ENCODE measurements around the gene MAT2B.
"Not testable (repeated sequence)": the region's sequence is repeated elsewhere in the genome, so short reads cannot be mapped to it uniquely, and the experiment has no call there.

The MAT2B gene

DNA sequence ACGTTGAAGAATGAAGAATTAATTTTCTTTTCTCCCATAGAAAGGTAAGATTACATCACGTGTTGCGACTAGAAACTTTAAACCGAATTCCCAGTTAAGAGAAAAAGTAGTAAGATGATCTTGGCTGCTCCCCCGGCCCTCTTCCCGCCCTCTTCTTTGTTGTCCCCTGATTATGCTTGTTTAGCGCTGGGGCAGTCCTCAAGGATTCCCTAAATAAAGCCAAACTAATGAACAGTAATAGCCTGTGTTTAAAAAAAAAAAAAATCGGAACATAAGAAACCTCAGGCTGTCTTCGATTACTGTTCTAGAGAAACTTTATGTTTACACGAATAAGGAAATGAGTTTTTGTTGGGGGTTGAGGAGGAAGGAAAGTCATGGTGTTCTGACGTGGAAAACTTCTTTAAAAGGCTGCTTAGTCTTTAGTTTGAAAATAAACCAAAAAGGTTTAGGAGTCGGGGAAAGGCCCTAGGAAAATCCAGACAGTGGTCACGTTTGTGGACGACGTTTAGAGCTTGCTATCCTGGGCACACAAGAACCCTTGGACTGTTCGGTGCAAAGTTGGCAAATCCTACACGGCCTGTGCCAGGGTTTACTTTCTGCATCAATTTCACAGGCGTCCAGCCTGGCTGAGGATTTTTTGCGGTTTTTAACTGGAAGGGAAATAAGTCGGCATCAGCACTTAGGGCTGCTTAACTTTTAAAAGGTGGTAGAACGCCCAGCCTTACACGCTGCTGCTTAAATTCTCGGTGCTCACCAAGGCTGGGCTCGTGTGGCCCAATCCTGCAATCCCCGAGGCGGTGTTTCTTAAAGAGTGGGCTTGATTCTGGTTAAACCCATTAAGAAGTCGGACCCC lies 1.1 kb upstream of the MAT2B start:
- DNase-seq: peak; percentile 52

DNA sequence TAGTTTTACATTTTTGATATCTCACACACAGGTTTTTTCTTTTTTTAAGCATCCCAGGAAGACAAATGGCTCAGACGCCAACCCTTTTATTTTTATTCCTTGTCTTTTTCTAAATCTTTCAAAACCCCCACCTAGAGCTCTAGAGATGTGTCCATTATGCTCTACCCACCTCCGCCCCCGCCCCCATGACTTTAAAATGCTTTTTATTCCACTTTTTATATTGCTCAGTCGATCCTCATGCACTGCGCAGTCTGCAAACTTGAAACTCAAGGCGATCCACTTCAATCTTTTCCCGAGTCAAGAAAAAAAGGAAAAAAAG lies 411 bp upstream of the MAT2B start:
- DNase-seq: no peak

DNA sequence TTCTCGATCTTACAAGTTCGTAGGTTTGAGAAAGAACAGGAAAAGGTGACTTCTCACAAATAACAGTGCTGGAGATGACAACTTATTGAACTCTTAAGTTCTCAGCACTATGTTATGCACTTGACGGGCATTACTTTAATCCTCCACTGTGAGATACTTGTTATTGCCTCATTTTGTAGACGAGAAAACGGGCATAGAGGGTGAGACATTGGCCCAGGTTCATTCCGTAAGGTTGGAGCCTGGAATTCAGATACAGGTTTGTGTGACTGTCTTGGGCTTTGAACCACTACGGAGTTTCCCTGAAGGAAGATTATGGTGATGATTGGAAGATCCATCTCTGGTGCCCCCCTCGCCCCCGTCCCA lies 657 bp downstream of the MAT2B start:
- DNase-seq: peak; percentile 38

DNA sequence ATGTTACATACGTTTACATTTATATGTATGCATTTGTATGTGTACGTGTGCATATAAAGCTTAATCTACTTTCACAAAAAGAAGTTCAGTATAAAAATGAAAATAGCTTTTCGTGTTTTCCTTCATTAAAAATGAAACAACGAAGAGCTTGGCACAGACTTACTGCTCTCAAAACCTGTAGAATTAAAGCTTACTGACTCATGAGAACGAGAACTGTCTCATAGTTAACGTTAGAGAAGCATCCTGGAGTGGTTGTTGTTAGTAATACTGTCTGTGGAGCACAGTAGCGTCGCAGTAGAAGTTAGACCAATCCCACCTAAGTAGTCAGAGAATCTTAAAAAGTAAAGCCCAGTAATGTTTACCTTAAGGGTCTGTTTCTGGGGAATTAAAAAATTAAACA lies 1.3 kb downstream of the MAT2B start:
- no peak for DNase-seq

DNA sequence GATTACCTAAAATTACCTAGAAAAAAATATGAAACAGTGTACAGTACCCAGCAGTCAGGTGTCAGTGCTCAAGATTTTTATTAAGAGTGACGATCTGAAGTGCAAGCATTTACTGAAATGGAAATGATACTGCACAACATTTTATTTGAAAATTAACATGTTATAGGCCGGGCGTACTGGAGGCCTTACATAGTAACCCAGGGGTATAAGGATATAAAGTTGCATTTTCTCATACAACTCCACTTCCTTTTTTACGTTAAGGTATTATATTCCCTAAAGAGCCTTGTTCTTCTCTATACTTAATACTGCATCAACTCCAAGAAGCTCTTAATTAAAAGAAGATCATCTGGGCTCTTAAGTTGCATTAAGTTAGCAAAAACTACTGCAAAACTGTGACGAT lies 3.3 kb downstream of the MAT2B start:
- DNase-seq: no peak

DNA sequence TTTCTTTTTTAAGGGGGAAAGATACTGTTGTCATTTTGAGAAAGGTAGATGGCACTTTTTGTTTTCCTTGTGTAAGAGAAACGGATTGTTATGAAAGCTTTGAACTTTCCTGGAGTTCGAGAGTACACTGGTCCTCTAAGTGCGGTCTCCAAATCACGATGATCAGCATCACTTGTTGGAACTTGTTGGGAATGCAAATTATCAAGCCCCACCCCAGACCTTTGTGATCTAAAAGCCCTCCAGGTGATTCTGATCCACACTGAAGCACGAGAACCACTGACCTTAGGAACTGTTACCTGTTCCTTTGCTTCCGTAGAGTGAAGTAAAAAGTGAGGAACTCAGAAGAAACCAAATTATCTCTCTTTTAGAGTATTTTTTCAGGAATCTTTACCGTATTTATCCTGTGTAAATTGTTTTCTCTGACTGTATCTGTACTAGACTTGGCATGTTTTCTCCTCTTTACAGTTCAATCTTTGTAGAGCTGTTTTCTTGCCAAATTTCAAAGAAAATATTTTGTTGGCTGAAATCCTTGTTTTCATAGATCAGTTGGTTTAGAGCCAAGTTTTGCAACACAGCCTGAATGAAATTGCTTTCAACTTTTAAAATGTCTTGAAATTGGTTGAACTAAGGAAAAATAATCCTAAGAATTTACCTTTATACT lies 4.0 kb downstream of the MAT2B start:
- DNase-seq: no peak

DNA sequence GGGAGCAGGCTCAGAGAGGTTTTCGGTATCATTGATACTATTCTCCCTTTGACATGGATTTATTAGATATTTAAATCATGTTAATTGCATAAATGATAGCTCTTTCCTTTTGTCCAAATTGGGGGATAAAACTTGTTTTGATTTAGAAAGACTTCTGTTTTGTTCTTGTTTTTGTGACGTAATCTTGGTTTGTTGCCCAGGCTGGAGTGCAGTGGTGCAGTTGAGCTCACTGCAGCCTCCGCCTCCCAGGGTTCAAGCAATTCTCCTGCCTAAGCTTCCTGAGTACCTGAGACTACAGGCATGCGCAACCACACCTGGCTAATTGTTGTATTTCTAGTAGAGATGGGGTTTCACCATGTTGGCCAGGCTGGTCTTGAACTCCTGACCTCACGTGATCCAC lies 7.1 kb downstream of the MAT2B start:
- no peak for DNase-seq

DNA sequence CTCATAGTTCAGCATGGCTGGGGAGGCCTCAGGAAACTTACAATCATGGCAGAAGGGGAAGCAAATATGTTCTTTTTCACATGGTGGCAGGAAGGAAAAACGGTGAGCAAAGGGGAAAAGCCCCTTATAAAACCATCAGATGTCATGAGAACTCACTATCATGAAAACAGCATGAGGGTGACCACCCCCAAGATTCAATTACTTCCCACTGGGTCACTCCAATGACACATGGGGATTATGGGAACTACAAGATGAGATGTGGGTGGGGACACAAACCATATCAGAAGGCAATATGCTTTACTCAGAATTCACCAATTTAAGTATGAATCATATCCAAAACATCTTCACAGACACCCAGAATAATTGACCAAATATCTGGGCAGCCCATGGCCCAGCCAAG lies 19.7 kb downstream of the MAT2B start:
- no peak for DNase-seq

DNA sequence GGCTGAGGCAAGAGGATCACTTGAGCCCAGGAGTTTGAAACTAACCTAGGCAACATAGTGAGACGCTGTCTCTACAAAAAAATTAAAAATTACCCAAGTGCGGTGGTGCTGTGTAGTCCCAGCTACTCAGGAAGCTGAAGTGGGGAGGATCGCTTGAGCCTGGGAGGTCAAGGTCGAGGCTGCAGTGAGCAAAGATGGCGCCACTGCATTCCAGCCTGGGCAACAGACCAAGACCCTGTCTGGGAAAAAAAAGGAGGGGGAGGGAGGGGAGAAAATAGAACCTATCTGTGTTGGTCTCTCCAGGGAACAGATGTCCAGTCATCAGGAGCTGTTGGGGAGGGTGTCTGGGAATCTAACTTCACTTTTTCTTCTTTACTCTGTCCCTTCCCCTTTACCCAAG lies 24.3 kb downstream of the MAT2B start:
- no peak for DNase-seq

DNA sequence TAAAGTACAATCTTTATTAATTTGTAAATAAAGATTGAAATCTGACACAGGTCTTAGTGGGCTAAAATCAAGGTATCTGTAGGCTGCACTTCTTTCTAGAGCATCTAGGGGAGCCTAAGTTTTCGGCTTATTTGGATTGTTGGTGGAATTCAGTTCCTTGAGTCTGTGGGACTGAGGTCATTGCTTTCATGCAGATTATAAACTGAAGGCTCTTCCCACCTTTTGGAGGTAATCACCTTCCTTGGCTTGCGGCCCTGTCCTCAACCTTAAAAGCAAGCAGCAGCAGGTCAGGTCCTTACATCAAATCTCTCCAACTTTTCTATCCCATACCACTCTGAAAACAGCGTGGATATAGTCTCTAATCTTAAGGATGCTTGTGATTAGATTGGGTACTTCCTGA lies 25.9 kb downstream of the MAT2B start:
- no peak for DNase-seq

DNA sequence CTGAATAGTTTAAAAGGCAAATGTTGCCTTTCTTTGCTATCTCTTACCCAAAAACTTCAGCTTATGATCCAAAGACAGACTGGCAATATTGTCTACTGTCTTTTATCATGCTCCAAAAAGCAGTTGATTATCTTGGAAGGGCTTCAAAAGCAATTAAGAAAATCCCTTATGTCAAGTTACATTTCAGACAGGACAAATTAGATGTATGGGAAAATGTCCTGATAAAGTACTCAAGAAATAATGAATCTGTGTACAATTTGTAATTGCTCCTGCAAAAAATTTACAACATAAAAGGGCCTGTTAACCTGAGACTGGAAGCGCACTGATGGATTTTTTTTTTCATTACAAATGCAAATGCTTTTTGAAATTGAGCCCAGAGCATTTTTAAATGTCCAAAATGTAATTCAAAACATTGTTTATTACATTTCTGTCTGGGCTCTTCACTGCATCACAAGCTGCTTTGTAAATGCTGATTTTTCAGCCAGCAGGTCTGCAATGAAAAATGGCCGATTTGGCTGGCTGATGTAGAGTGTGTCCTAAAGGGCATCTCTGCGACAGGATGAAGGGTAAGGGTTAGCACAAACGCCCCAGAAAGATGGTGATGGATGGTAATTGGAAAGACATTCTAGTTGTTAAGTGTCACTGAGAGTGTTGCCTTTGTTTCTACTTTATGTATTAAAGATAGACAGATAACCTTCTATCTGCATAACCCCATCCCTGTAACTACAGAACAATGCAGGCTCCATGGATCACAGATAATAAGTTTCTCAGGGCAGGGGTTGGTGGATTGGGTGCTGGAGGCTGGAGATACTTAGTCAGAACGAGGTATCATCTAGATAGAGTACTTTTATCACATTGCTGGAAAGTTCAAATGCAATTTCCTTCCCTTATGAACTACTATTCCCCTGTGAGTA lies 27.0 kb downstream of the MAT2B start:
- DNase-seq: no peak

DNA sequence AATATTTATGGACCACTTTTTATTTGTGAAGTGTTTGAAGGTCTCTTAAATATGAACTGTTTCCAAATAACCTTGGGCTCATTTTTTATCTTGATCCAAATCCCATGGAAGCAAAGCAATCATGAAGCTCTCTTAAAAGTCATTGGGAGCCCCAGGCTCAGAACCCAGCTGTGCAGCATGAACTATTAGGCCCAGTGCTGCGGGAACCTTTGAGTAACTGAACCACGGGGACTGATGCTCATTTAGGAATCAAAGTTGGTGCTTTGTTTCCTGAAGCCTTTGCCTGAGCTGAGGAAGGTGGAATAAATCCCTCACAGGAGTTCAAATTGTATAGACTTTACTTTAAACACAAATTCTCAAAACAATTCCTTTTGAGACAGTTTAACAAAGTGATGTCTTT lies 27.8 kb downstream of the MAT2B start:
- no peak for DNase-seq

DNA sequence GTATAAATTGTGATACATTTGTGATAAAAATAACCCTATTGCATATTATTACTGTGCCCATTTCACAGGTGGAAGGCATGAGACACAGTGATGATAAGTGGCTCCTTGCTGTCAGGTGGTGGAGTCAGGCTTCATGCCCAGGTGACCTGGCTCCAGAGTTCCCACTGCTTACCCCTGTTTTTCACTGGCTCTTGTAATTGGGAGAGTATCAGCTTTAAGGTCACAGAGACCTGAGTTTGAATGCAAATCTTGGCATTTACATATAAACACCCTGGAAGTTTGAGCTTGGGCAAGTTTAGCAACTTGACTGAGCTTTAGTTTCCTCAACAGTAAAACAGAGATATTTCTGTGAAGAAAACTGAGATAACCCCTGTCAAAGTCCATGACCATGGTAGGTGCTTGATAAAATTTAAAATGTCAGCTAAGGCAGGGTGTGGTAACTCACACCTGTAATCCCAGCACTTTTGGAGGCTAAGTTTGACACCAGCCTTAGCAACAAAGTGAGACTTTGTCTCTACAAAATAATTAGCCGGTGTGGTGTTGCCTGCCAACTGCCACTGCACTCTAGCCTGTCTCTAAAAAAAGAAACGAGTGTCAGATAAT lies 29.2 kb downstream of the MAT2B start:
- DNase-seq: no peak

DNA sequence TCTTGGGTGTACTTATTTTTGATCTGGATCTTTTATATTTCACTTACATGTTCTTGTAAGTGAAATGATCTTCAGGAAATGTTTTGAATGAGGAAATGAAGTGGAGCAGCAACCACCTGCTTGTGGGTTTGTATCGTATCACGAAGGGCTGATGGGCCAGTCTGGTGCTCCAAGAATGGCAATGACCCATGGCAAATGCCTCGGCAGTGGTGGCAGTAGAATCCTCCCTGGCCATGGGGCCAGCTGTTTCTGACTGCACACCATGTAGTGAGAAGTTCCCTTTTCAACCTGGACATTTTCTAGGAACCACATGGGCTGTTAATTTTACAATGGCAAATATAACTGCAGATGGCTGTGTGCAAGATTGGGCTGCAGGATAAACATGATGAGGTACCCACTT lies 29.9 kb downstream of the MAT2B start:
- DNase-seq: no peak

DNA sequence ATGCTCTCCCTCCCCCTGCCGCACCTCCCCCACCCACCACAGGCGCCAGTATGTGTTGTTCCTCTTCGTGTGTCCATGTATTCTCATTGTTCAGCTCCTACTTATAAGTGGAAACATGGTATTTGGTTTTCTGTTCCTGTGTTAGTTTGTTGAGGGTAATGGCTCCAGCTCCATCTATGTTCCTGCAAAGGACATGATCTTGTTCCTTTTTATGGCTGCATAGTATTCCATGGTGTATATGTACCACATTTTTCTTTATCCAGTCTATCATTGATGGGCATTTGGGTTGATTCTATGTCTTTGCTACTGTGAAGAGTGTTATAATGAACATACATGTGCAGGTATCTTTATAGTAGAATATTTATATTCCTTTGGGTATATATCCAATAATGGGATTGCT lies 31.0 kb downstream of the MAT2B start:
- DNase-seq: not testable (repeated sequence)

DNA sequence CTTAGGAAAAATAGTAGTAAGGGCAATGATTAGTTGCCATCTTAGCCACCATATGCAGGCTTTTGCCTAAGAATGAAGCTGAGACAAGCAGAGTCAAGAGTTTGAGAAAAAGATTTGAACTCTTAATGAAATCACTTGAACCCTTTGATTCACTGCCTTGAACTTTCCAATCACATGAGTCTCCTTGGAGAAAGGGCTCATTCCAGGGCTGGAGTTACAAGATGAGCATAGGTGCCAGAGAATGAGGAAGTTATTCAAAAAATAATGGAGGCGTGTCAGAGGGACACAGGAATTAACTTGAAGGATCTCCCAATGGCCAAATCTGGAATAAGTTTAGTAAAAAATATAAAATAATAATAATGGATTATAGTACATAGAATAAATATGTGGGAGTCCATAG lies 35.3 kb downstream of the MAT2B start:
- DNase-seq: no peak

DNA sequence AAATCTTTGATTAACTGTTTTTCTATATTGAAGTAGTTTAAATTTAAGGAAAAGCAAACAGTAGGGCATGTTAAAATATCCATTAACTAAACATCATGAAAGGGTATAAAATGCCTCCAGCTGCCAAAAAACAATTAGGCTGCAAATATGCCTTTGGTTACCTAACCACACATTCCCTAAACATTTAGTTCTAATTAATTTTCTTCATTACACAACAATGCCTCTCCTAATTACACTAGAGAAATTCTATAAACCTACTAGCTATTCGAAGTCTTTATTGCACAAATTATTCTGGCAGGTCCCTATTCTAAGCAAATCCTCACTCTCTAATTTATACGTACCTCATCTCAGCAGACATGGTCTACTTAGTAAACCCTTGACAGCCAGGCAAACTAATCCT lies 37.4 kb downstream of the MAT2B start:
- no peak for DNase-seq

DNA sequence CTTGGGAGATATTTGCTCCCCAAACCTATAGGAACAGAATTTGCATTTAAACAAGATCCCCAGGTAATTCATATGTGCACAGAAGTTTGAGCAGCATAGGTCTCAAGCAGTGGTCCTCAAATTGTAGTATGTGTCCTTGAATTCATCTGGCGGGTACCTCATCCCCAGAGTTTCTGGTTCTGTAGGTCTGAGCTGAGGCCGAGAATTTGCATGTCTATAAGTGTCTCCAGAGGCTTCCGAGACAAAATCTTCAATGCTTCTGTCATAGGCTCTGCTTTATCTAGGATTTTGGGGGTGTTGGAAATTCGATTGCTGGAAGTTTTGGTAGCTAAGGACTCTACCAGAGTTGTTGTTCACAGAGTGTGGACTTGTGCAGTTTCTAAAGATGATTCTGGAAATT lies 38.6 kb downstream of the MAT2B start:
- no peak for DNase-seq

DNA sequence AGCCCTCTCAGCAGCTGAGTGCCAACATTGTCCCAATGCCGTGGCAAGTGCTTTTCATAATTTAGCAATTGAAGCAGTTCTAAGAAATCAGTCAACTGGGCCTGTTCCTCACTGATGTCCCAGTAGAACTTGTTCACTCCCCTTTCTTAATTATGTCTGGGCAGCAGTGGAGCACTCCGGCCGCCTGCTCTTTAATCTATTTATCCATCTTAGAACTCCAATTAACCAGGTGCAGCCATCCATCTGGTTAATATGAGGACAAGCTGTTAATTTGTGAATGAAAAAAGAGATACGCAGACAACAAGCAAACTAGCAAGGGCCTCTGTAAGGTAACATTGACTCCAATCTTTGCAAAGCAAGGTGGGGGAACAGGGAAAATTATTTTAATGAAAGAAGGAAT lies 39.4 kb downstream of the MAT2B start:
- no peak for DNase-seq

DNA sequence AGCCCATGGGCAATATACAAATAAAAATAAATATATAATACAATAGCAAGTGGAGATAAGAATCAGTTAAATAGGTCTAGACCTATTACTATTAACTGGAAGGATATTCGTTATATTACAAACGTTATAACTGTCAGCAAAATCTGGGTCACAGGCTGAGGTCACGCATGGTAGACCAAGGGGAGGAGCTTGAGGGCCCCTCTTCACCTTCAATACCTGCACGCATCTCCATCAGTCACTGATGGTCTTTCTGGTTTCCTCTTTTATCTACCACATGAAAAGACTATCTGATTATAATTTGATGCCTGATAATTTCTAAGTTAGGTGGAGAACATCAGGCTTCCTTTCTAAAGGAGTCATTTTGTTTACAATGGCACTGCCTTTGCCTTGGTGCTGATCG lies 43.2 kb downstream of the MAT2B start:
- no peak for DNase-seq

DNA sequence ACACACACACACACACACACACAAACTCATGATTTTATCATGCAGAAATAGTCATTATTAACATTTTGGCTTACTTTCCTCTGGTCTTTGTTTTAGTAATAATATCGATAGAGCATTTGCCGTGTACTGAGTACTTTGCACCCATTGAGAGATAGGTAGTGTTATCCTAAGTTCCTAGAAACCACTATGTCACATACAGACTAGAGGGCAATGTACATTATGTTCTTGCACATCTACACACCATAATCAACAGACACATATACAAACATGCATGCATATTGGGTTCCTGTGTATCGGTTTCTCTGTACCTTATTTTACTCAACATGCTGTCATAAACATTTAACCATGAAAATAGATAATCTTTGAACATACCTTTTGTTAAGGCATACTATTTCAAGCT lies 45.7 kb downstream of the MAT2B start:
- no peak for DNase-seq

DNA sequence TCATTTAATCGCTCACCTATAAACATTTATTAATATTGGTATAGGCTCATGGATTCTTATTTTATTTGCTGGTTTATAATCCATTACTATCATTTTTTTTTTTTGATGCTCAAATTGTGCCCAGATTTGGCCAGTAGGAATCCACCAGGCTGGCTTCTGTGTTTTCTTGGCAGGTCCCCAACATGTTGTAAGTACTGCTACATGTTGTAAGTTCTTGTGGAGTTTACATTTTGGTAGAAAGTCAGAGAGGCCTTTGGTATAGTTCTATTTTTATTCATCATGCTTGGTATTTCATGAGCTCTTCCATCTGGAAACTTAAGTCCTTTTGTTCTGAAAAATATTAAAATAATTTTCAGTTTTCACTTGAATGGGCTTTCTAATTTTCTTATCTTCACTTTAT lies 47.1 kb downstream of the MAT2B start:
- DNase-seq: no peak

DNA sequence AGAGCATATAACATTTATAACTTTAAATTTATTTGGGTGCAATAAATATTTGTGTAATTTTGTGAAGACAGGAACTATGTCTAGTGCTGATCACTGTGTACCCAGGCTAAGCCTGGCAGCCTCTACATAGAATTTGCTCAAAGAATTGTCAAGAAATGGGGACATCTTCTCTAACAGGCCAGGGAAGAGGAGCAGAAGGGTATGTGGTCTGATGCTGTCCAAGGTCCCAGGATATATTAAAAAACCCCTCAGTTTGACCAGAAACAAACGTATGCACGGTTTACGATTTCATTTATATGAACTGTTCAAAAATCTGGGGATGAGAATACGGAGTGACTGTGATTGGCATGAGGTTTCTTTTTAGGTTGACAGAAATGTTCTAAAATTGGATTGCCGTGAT lies 55.9 kb downstream of the MAT2B start:
- no peak for DNase-seq

DNA sequence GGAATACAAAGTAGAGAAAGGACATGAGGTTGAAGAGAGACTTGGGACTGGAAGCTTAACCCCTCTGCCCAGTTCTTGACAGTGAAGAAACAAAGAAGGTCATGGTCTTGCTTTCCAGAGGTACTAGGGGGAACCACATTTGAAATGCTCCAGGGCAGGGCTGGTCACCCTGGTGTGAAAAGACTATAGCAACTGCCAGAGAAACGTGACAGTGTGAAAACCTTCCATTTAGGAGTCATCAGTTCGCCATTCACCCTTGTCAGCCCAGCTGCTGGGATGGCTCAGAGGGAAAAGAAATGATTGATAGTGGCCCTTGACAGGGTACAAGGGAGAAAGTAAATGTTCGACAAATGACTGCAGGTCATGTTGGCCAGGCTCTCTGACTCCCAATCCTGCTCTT lies 56.7 kb downstream of the MAT2B start:
- no peak for DNase-seq

All from activated CD4-positive, CD25-positive, alpha-beta regulatory T cell treated with anti-CD3 and anti-CD28 coated beads, Interleukin-2, amount 50 U/mL, for 72 hours (primary cell).